ENCODE results near the gene IL1RAPL2.

GRCh38 chrX:105636667-105637066 is 1070.7 kb downstream of the IL1RAPL2 start:
- TF ChIP-seq ZFP3 (CRISPR knock-in tag; IDR thresholded peaks at IDR 0.05) = no peak
- TF ChIP-seq PATZ1 (CRISPR knock-in tag; IDR thresholded peaks at IDR 0.05; ENCODE audit: borderline replicate concordance) = no peak
- no peak for TF ChIP-seq CREB5 (CRISPR knock-in tag; IDR thresholded peaks at IDR 0.05; ENCODE audit: low read depth)
- no peak for TF ChIP-seq ESRRG (CRISPR knock-in tag; IDR thresholded peaks at IDR 0.05)
- no peak for TF ChIP-seq POU6F1 (CRISPR knock-in tag; IDR thresholded peaks at IDR 0.05; ENCODE audit: borderline replicate concordance, low read depth)
- no peak for TF ChIP-seq RARB (CRISPR knock-in tag; IDR thresholded peaks at IDR 0.05)
- no peak for TF ChIP-seq TOX (CRISPR knock-in tag; IDR thresholded peaks at IDR 0.05; ENCODE audit: borderline replicate concordance)
- TF ChIP-seq CSRNP3 (CRISPR knock-in tag; IDR thresholded peaks at IDR 0.05) = no peak
- TF ChIP-seq ZNF565 (CRISPR knock-in tag; conservative IDR thresholded peaks at IDR 0.05; ENCODE audit: low read depth) = no peak
- TF ChIP-seq CSDC2 (CRISPR knock-in tag; IDR thresholded peaks at IDR 0.05) = no peak
- TF ChIP-seq SNAI2 (CRISPR knock-in tag; IDR thresholded peaks at IDR 0.05) = no peak
- TF ChIP-seq ARNTL (CRISPR knock-in tag; IDR thresholded peaks at IDR 0.05; ENCODE audit: borderline replicate concordance, low read depth) = no peak
- no peak for TF ChIP-seq TSHZ2 (CRISPR knock-in tag; IDR thresholded peaks at IDR 0.05)
- no peak for TF ChIP-seq ZFP30 (CRISPR knock-in tag; IDR thresholded peaks at IDR 0.05)
